A673 (cell line): ENCODE data around the gene CARS1.

Experiments used
- EZH2 ChIP-seq: fragments of 200-600 bp; sonication (generic); IDR thresholded peaks from 2 replicates; pipeline ENCODE4 v1.6.1; 2017; ENCODE audit warnings: borderline replicate concordance, low read depth, mild to moderate bottlenecking, mixed read lengths, antibody characterized with exemption, low read length; ENCODE audit not compliant: poor library complexity, severe bottlenecking
- TF ChIP-seq, protein P1 (sequence below): fragments of 300-800, 200-600 bp; sonication (generic); conservative IDR thresholded peaks from 2 replicates; pipeline ENCODE4 v1.5.1; 2017; ENCODE audit warnings: low read depth, mild to moderate bottlenecking, antibody characterized with exemption, low read length, moderate library complexity, mixed read lengths

DNA sequence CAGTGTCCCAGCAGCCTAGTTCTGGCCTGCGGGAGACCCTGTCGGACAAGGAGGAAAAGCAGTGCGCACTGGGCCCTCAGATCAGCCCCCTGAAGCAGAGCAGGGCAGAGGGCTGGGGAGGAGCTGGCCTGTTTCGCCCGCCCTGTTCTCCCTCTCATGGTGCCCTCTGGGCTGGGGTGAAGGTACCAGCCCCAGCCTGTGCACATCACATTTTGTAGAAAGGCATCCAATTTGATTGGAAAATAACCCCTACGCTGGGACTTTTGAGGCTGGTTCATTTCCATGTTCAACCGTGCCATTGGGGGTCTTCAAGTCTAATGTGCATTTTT, 64.3 kb downstream of the CARS1 start:
- TF ChIP-seq, protein P1, sequence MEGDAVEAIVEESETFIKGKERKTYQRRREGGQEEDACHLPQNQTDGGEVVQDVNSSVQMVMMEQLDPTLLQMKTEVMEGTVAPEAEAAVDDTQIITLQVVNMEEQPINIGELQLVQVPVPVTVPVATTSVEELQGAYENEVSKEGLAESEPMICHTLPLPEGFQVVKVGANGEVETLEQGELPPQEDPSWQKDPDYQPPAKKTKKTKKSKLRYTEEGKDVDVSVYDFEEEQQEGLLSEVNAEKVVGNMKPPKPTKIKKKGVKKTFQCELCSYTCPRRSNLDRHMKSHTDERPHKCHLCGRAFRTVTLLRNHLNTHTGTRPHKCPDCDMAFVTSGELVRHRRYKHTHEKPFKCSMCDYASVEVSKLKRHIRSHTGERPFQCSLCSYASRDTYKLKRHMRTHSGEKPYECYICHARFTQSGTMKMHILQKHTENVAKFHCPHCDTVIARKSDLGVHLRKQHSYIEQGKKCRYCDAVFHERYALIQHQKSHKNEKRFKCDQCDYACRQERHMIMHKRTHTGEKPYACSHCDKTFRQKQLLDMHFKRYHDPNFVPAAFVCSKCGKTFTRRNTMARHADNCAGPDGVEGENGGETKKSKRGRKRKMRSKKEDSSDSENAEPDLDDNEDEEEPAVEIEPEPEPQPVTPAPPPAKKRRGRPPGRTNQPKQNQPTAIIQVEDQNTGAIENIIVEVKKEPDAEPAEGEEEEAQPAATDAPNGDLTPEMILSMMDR: no peak
- TF ChIP-seq EZH2: no peak
